HG03460 (cell line): Measurements from ENCODE around the gene LENG1.
"Not testable (repeated sequence)": the region's sequence is repeated elsewhere in the genome, so short reads cannot be mapped to it uniquely, and the experiment has no call there.

Experiments
- ATAC-seq: cut with Tn5 transposase; IDR thresholded peaks from one replicate; pipeline ENCODE4 v1.9.1; 2021; ENCODE audit not compliant: unreplicated experiment

The LENG1 gene

GRCh38 chr19:54189735-54190502, 30.4 kb upstream of the LENG1 start:
- ATAC-seq = peak; percentile 42

GRCh38 chr19:54189145-54189734, 29.7 kb upstream of the LENG1 start, which contains the start of gene MBOAT7:
Gene MBOAT7 (minus strand): TSS chr19:54189580. CDS start chr19:54188508, 1,072 bp downstream.
- peak; percentile 21 for ATAC-seq

- no peak for ATAC-seq
Measured at GRCh38 chr19:54188215-54188871, 28.8 kb upstream of the LENG1 start.

GRCh38 chr19:54186934-54187381, 27.4 kb upstream of the LENG1 start:
- ATAC-seq = no peak

GRCh38 chr19:54186351-54186750, 26.8 kb upstream of the LENG1 start:
- no peak for ATAC-seq

- no peak for ATAC-seq
Measured at GRCh38 chr19:54183431-54183830, 23.9 kb upstream of the LENG1 start.

GRCh38 chr19:54181894-54182293, 22.4 kb upstream of the LENG1 start:
- not testable (repeated sequence) for ATAC-seq

GRCh38 chr19:54180691-54181091, 21.2 kb upstream of the LENG1 start:
- no peak for ATAC-seq

GRCh38 chr19:54179921-54180461, 20.5 kb upstream of the LENG1 start:
- no peak for ATAC-seq

GRCh38 chr19:54179262-54179852, 19.8 kb upstream of the LENG1 start:
- no peak for ATAC-seq

GRCh38 chr19:54178581-54179261, 19.2 kb upstream of the LENG1 start:
- no peak for ATAC-seq

GRCh38 chr19:54173951-54174834, 14.7 kb upstream of the LENG1 start:
- no peak for ATAC-seq

- ATAC-seq = no peak
Measured at GRCh38 chr19:54173359-54173699, 13.8 kb upstream of the LENG1 start.

GRCh38 chr19:54172471-54173358, 13.2 kb upstream of the LENG1 start, which contains the start of gene TMC4:
Gene TMC4 (minus strand): TSS chr19:54173160. CDS start chr19:54173117, 43 bp downstream.
- ATAC-seq = no peak

- not testable (repeated sequence) for ATAC-seq
Measured at GRCh38 chr19:54171736-54172431, 12.4 kb upstream of the LENG1 start.

- no peak for ATAC-seq
Measured at GRCh38 chr19:54169149-54169740, 9.7 kb upstream of the LENG1 start.

GRCh38 chr19:54168174-54168917, 8.8 kb upstream of the LENG1 start:
- ATAC-seq = no peak
